OCI-M2 (cell line): Measurements from ENCODE around the gene PLCH2.

Source experiments
- DNase-seq: peaks from one replicate; lab custom pipeline; 2025; ENCODE audit not compliant: unreplicated experiment; lab: John Stamatoyannopoulos, UW

PLCH2 gene

GRCh38 chr1:2475571-2475970, 518 bp upstream of the PLCH2 start:
- no peak for DNase-seq

- no peak for DNase-seq
Measured at GRCh38 chr1:2477309-2477708, 1.2 kb downstream of the PLCH2 start.

GRCh38 chr1:2477791-2478499, 1.9 kb downstream of the PLCH2 start:
- no peak for DNase-seq

GRCh38 chr1:2479186-2479585, 3.1 kb downstream of the PLCH2 start:
- no peak for DNase-seq

- no peak for DNase-seq
Measured at GRCh38 chr1:2479618-2480017, 3.5 kb downstream of the PLCH2 start.

- DNase-seq: no peak
Measured at GRCh38 chr1:2480236-2480985, 4.3 kb downstream of the PLCH2 start.

GRCh38 chr1:2480986-2481364, 4.9 kb downstream of the PLCH2 start:
- no peak for DNase-seq

GRCh38 chr1:2481885-2482284, 5.8 kb downstream of the PLCH2 start:
- no peak for DNase-seq

- DNase-seq: no peak
Measured at GRCh38 chr1:2482588-2482987, 6.5 kb downstream of the PLCH2 start.

- no peak for DNase-seq
Measured at GRCh38 chr1:2483026-2483425, 6.9 kb downstream of the PLCH2 start.

- DNase-seq: no peak
Measured at GRCh38 chr1:2483970-2484369, 7.9 kb downstream of the PLCH2 start.

- no peak for DNase-seq
Measured at GRCh38 chr1:2486041-2486440, 10.0 kb downstream of the PLCH2 start.

- no peak for DNase-seq
Measured at GRCh38 chr1:2486558-2486957, 10.5 kb downstream of the PLCH2 start.

- DNase-seq: no peak
Measured at GRCh38 chr1:2488688-2489087, 12.6 kb downstream of the PLCH2 start.

GRCh38 chr1:2489615-2490014, 13.5 kb downstream of the PLCH2 start:
- DNase-seq: no peak

GRCh38 chr1:2492091-2492490, 16.0 kb downstream of the PLCH2 start:
- no peak for DNase-seq

- no peak for DNase-seq
Measured at GRCh38 chr1:2493218-2493617, 17.1 kb downstream of the PLCH2 start.

GRCh38 chr1:2493691-2494322, 17.7 kb downstream of the PLCH2 start:
- DNase-seq: no peak

- DNase-seq: no peak
Measured at GRCh38 chr1:2494323-2494693, 18.2 kb downstream of the PLCH2 start.

- DNase-seq: no peak
Measured at GRCh38 chr1:2495026-2495425, 18.9 kb downstream of the PLCH2 start.

GRCh38 chr1:2495546-2495945, 19.5 kb downstream of the PLCH2 start:
- no peak for DNase-seq

- DNase-seq: no peak
Measured at GRCh38 chr1:2496087-2496622, 20.1 kb downstream of the PLCH2 start.
